ENCODE data around the gene CHID1.

DNA sequence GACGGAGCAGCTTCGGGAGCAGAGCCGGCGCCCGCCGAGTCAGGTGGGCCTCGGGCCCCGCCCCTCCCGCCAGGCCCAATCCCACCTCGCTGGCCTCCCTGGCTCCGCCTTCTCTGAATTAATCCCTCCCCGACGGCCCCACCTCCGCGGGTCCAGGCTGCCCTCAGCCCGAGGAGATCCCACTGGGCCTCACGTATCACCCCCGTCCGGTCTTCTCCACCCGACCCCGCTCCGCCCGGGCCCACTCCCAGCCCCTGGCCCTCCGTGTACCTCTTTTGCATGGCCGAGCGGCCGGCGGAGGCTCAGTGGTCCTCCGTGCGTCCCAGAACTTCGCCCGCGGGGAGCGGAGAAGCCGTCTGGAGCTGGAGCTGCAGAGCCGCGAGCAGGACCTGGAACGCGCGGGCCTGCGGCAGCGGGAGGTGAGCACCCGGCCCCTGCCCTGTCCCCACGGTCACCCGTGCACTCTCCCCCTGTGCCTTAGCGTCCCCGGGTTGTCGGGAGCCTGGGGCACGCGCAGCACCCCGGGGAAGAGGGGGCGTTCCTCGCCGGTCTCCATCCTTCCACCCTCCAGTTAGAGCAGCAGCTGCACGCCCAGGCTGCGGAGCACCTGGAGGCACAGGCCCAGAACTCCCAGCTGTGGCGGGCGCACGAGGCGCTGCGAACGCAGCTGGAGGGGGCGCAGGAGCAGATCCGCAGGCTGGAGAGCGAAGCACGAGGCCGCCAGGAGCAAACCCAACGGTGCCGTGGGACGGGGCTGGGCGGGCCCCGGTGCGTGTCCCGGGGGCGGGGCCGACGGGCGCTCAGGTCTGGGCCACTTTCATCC is 80.1 kb downstream of the CHID1 start:
- no peak for TF ChIP-seq CTCF (IDR thresholded peaks at IDR 0.05)
- no peak for TF ChIP-seq POLR2A (IDR thresholded peaks at IDR 0.05)
